ENCODE measurements around the gene PCGF5. TPM values are rescaled to one million over a fixed set of nuclear protein-coding genes. Genes with fewer than 3 reads are reported as not detected.

The PCGF5 gene
- total RNA-seq, 2 experiments from 2014 or later: 57.7 to 58.4 TPM

- H3K9me3 Mint-ChIP-seq: no peaks in the 10 kb centered on the region
- ChIA-PET POLR2A (interaction anchor here (0.9 kb wide), 2 partner anchors 21 to 63 kb away, joined by 3 read pairs; no protein-coding TSS in a partner anchor), CTCF (interaction anchor here (0.7 to 1.5 kb wide), 4 partner anchors 13 to 764 kb away, joined by 4 to 5 read pairs (median 4); no protein-coding TSS in a partner anchor)
- H3K4me1 Mint-ChIP-seq (ENCODE audit: low read depth): peaks cover 64% of the 10 kb centered on the region
- DNase-seq (no peak), ATAC-seq (ENCODE audit: poor library complexity) (no peak)
- H3K36me3 Mint-ChIP-seq (ENCODE audit: low read depth): peaks cover 46% of the 10 kb centered on the region
- no peak overlapping the region for H3K27ac Mint-ChIP-seq
- Histone ChIP-seq H3K4me1 (ENCODE audit: insufficient read depth, low read length) (peaks cover 15% of the 10 kb centered on the region), H3K27me3 (ENCODE audit: control insufficient read depth in 1 of 2, insufficient read depth in 2 of 2, low read length in 2 of 2) (no peaks in the 10 kb centered on the region), H3K36me3 (ENCODE audit: insufficient read depth, low read length) (peaks cover 29% of the 10 kb centered on the region), H3K27ac (ENCODE audit: low read depth in 1 of 2, low read length in 2 of 2) (no peak overlapping the region), H3K9me3 (ENCODE audit: control insufficient read depth in 1 of 2, insufficient read depth in 1 of 2, low read length in 2 of 2) (no peaks in the 10 kb centered on the region), H3K4me3 (ENCODE audit: low read length) (no peak overlapping the region)
- intact Hi-C loops (cut with DNase I, micrococcal nuclease): loop anchor here in 1 of 2 experiments (10.0 kb wide), 3 partner anchors 351 to 1521 kb away; partner anchors contain the start of genes BTAF1, KIF20B and RPP30
- no peak for TF ChIP-seq CTCF (IDR thresholded peaks at IDR 0.05)
- H3K4me3 Mint-ChIP-seq: no peak overlapping the region
- H3K27me3 Mint-ChIP-seq: no peaks in the 10 kb centered on the region
Measured at GRCh38 chr10:91226093-91226492, 5.6 kb downstream of the PCGF5 start.

- DNase-seq (no peak), ATAC-seq (ENCODE audit: poor library complexity) (no peak)
- Mint-ChIP-seq H3K4me1 (ENCODE audit: low read depth) (peaks cover 49% of the 10 kb centered on the region), H3K4me3 (no peak overlapping the region), H3K9me3 (no peaks in the 10 kb centered on the region), H3K27me3 (no peaks in the 10 kb centered on the region), H3K36me3 (ENCODE audit: low read depth) (peaks cover 32% of the 10 kb centered on the region), H3K27ac (no peak overlapping the region)
- ChIA-PET CTCF (interaction anchor here (1.3 kb wide), 1 partner anchor 11 kb away, joined by 4 read pairs; no protein-coding TSS in a partner anchor), POLR2A (interaction anchor here (0.6 to 1.6 kb wide), 3 partner anchors 64 to 71 kb away, joined by 3 to 4 read pairs (median 3); no protein-coding TSS in a partner anchor)
- no peak for TF ChIP-seq CTCF (IDR thresholded peaks at IDR 0.05)
- intact Hi-C loops (cut with DNase I, micrococcal nuclease): loop anchor here in 1 of 2 experiments (10.0 kb wide), 3 partner anchors 353 to 1523 kb away; partner anchors contain the start of genes BTAF1, KIF20B and RPP30
- no peaks in the 10 kb centered on the region for H3K9me3 ChIP-seq (ENCODE audit: control insufficient read depth in 1 of 2, insufficient read depth in 1 of 2, low read length in 2 of 2)
- no peak overlapping the region for H3K4me3 ChIP-seq (ENCODE audit: low read length)
- H3K36me3 ChIP-seq (ENCODE audit: insufficient read depth, low read length): peaks cover 29% of the 10 kb centered on the region
- no peak overlapping the region for H3K27ac ChIP-seq (ENCODE audit: low read depth in 1 of 2, low read length in 2 of 2)
- no peaks in the 10 kb centered on the region for H3K27me3 ChIP-seq (ENCODE audit: control insufficient read depth in 1 of 2, insufficient read depth in 2 of 2, low read length in 2 of 2)
- peaks cover 4% of the 10 kb centered on the region for H3K4me1 ChIP-seq (ENCODE audit: insufficient read depth, low read length)
Measured at GRCh38 chr10:91227576-91227975, 7.1 kb downstream of the PCGF5 start.

GRCh38 chr10:91229683-91230082 is 9.2 kb downstream of the PCGF5 start:
- no peak overlapping the region for H3K4me3 Mint-ChIP-seq
- Histone ChIP-seq H3K4me1 (ENCODE audit: insufficient read depth, low read length) (peaks cover 3% of the 10 kb centered on the region), H3K27ac (ENCODE audit: low read depth in 1 of 2, low read length in 2 of 2) (no peak overlapping the region), H3K27me3 (ENCODE audit: control insufficient read depth in 1 of 2, insufficient read depth in 2 of 2, low read length in 2 of 2) (no peaks in the 10 kb centered on the region), H3K36me3 (ENCODE audit: insufficient read depth, low read length) (peaks cover 17% of the 10 kb centered on the region), H3K4me3 (ENCODE audit: low read length) (no peak overlapping the region), H3K9me3 (ENCODE audit: control insufficient read depth in 1 of 2, insufficient read depth in 1 of 2, low read length in 2 of 2) (no peaks in the 10 kb centered on the region)
- intact Hi-C loops (cut with DNase I, micrococcal nuclease): loop anchor here in 1 of 2 experiments (10.0 kb wide), 3 partner anchors 355 to 1525 kb away; partner anchors contain the start of genes BTAF1, KIF20B and RPP30
- ChIA-PET POLR2A (no interaction called here), CTCF (no interaction called here)
- no peaks in the 10 kb centered on the region for H3K9me3 Mint-ChIP-seq
- ATAC-seq (ENCODE audit: poor library complexity) (no peak), DNase-seq (no peak)
- TF ChIP-seq CTCF (IDR thresholded peaks at IDR 0.05): no peak
- no peaks in the 10 kb centered on the region for H3K27me3 Mint-ChIP-seq
- peaks cover 17% of the 10 kb centered on the region for H3K36me3 Mint-ChIP-seq (ENCODE audit: low read depth)
- peaks cover 38% of the 10 kb centered on the region for H3K4me1 Mint-ChIP-seq (ENCODE audit: low read depth)
- no peak overlapping the region for H3K27ac Mint-ChIP-seq
